ENCODE measurements around the gene EEF1AKMT2.

DNA sequence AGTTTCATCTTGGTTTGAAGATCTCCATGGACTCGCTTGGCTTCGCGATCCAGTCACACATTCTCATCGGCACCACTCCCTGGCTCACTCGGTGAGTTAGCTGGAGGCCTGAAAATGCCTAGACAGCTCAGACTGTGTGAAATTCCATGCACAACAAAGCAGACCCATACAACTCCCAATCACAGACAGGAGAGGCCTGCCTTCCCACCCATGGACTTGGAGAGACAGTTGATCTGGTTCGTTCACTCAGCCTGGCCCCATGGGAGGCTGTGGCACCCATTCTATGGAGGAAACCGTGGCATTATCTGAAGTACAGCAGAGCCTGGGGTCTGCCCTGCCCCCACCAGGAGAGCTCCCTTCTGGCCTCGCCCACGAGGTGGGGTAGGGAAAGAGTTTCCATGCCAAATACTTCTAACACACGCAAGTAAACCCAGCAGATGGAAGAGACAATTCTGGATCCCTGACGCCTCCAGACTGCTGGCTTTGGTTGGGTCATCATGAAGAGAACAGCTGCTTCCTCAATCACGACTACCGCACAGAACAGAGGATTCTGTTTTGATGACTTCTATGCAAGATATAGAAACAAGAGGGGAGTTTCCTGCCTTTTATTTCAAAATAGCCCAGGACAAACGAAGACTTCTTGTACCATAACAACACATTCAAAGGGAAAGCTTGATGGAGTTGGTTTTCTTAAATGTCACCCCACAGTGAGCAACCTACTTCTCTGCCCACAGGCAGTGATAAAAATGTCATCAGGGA lies 63.4 kb downstream of the EEF1AKMT2 start:
- TF ChIP-seq POLR2AphosphoS5 (IDR thresholded peaks at IDR 0.05) (peak in 1 of 3 donors; percentile 11), EP300 (IDR thresholded peaks at IDR 0.05) (no peak)
- TF ChIP-seq, protein P1, sequence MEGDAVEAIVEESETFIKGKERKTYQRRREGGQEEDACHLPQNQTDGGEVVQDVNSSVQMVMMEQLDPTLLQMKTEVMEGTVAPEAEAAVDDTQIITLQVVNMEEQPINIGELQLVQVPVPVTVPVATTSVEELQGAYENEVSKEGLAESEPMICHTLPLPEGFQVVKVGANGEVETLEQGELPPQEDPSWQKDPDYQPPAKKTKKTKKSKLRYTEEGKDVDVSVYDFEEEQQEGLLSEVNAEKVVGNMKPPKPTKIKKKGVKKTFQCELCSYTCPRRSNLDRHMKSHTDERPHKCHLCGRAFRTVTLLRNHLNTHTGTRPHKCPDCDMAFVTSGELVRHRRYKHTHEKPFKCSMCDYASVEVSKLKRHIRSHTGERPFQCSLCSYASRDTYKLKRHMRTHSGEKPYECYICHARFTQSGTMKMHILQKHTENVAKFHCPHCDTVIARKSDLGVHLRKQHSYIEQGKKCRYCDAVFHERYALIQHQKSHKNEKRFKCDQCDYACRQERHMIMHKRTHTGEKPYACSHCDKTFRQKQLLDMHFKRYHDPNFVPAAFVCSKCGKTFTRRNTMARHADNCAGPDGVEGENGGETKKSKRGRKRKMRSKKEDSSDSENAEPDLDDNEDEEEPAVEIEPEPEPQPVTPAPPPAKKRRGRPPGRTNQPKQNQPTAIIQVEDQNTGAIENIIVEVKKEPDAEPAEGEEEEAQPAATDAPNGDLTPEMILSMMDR (IDR thresholded peaks at IDR 0.05): no peak
